T-cell (primary cell): ENCODE measurements around the gene TBC1D16. TPM values are rescaled to one million over a fixed set of nuclear protein-coding genes. Genes with fewer than 3 reads are reported as not detected.

Source experiments
- ATAC-seq, 4 experiments: fragments of 200-7000 bp in 3 of 4; fragments of 150-1000 bp in 1 of 4; cut with Tn5 transposase; replicated peaks in 1 of 4; 1 replicate in 3 of 4; 2 replicates in 1 of 4; pipeline ENCODE4 v1.10.0; 2021; ENCODE audit warnings: moderate library complexity in 3 of 4, mild to moderate bottlenecking in 2 of 4, moderate number of reproducible peaks in 1 of 4
- CTCF ChIA-PET, 2 donors: fragments of 300-600 bp; sonication (Branson Sonifier 250); formaldehyde crosslinking; loops; one replicate each; lab custom pipeline; 2022; ENCODE audit warnings: antibody characterized with exemption in 2 of 2; lab: Charles Lee
- POLR2A ChIA-PET, 2 donors: fragments of 300-600 bp; sonication (Branson Sonifier 250); formaldehyde crosslinking; loops; one replicate each; lab custom pipeline; 2022; ENCODE audit warnings: antibody characterized with exemption in 2 of 2; lab: Charles Lee
- DNase-seq, 35 experiments: peaks; one replicate each; pipeline versions ENCODE4 v3.0.0 to v3.0.0-alpha.2; 2013 to 2023
- H3K27ac ChIP-seq: one replicate; pipeline ENCODE4 v1.5.1; 2013; ENCODE audit warnings: low read length
- H3K27me3 ChIP-seq, 2 experiments: replicated peaks in 1 of 2; 1 replicate in 1 of 2; 2 replicates in 1 of 2; pipeline versions ENCODE4 v1.6.1 to v1.7.0; 2013; ENCODE audit warnings: low read length in 1 of 2, mixed read lengths in 1 of 2; ENCODE audit not compliant: control insufficient read depth in 2 of 2, insufficient read depth in 2 of 2; ENCODE audit errors: extremely low read depth in 1 of 2
- H3K36me3 ChIP-seq, 2 donors: 1 replicate in 1 of 2; 2 replicates in 1 of 2; pipeline versions ENCODE4 v1.6.1 to v1.7.0; 2013; ENCODE audit warnings: low read length in 1 of 2; ENCODE audit not compliant: control insufficient read depth in 2 of 2, insufficient read depth in 1 of 2; ENCODE audit errors: extremely low read depth in 1 of 2
- H3K4me1 ChIP-seq, 2 experiments: 1 replicate in 1 of 2; 2 replicates in 1 of 2; pipeline versions ENCODE4 v1.6.1 to v1.7.0; 2013; ENCODE audit warnings: low read length in 2 of 2, mixed read lengths in 1 of 2; ENCODE audit not compliant: insufficient read depth in 2 of 2, control insufficient read depth in 1 of 2; ENCODE audit errors: extremely low read depth in 1 of 2
- H3K4me3 ChIP-seq, 2 donors: 1 replicate in 1 of 2; 2 replicates in 1 of 2; pipeline versions ENCODE4 v1.5.1 to v1.7.0; 2013; ENCODE audit warnings: mild to moderate bottlenecking in 2 of 2, low read length in 1 of 2, moderate library complexity in 1 of 2; ENCODE audit not compliant: control insufficient read depth in 1 of 2; ENCODE audit errors: extremely low read depth in 1 of 2
- H3K9me3 ChIP-seq: 2 replicates; pipeline ENCODE4 v1.7.0; 2013
- H3K27ac Mint-ChIP-seq, 2 donors: one replicate each; pipeline ENCODE4 v1.8.0; 2020 to 2021; ENCODE audit warnings: mild to moderate bottlenecking in 2 of 2, mixed read lengths in 2 of 2
- H3K27me3 Mint-ChIP-seq, 2 donors: one replicate each; pipeline ENCODE4 v1.8.0; 2021 to 2022; ENCODE audit warnings: mixed read lengths in 2 of 2
- H3K36me3 Mint-ChIP-seq: one replicate; pipeline ENCODE4 v1.8.0; 2021; ENCODE audit warnings: mixed read lengths
- H3K4me1 Mint-ChIP-seq, 3 donors: one replicate each; pipeline ENCODE4 v1.8.0; 2020 to 2022; ENCODE audit warnings: mixed read lengths in 3 of 3, mild to moderate bottlenecking in 1 of 3
- H3K4me3 Mint-ChIP-seq, 3 donors: one replicate each; pipeline ENCODE4 v1.8.0; 2020 to 2022; ENCODE audit warnings: mild to moderate bottlenecking in 3 of 3, mixed read lengths in 3 of 3, moderate library complexity in 3 of 3
- H3K9me3 Mint-ChIP-seq, 3 donors: one replicate each; pipeline ENCODE4 v1.8.0; 2020 to 2022; ENCODE audit warnings: mixed read lengths in 3 of 3
- WGBS: methylation state at CpG from one replicate; pipeline ENCODE4 v1.1.5; 2013; ENCODE audit warnings: missing lambda C conversion rate; ENCODE audit not compliant: insufficient coverage; 5-methylcytosine and 5-hydroxymethylcytosine counted together
- total RNA-seq, 35 experiments: library from RNA in 6 of 35; stranded (reverse) in 6 of 35; fragments of 120-200 nt in 1 of 35; gene quantifications; one replicate each; pipeline versions ENCODE4 v1.2.1 to v1.2.4 and lab custom pipeline; 2013 to 2026

TBC1D16 gene
- total RNA-seq, 5 donors from 2014 or later (not counting 1 experiment from before 2014, with no cell fraction given): 1.9 to 6.1 (median 3.4) TPM

- Mint-ChIP-seq H3K9me3 (no peaks in the 10 kb centered on the region), H3K27ac (no peak overlapping the region), H3K4me3 (no peak overlapping the region), H3K4me1 (peaks cover 10 to 14% (median 12%) of the 10 kb centered on the region in 3 donors), H3K27me3 (no peaks in the 10 kb centered on the region), H3K36me3 (no peaks in the 10 kb centered on the region)
- Histone ChIP-seq H3K9me3 (no peaks in the 10 kb centered on the region), H3K36me3 (no peaks in the 10 kb centered on the region), H3K27ac (no peak overlapping the region), H3K27me3 (peaks cover 0 to 9% of the 10 kb centered on the region in 2 experiments), H3K4me1 (peaks cover 0 to 22% of the 10 kb centered on the region in 2 experiments), H3K4me3 (no peak overlapping the region)
- 83% methylated on average over 10 of the region's 15 CpGs for WGBS
- no peak for DNase-seq
- CTCF ChIA-PET: no interaction called here
- no peak for ATAC-seq
- POLR2A ChIA-PET: no interaction called here
These were observed 31.7 kb downstream of the TBC1D16 start for GRCh38 chr17:80003969-80004368.

- Mint-ChIP-seq H3K27me3 (no peaks in the 10 kb centered on the region), H3K4me1 (peaks cover 12 to 18% (median 13%) of the 10 kb centered on the region in 3 donors), H3K9me3 (no peaks in the 10 kb centered on the region), H3K27ac (no peak overlapping the region), H3K36me3 (no peaks in the 10 kb centered on the region), H3K4me3 (no peak overlapping the region)
- DNase-seq: no peak
- ATAC-seq: no peak
- WGBS: 97% methylated on average over 29 of the region's 30 CpGs
- POLR2A ChIA-PET: no interaction called here
- H3K4me1 ChIP-seq: peaks cover 6 to 23% of the 10 kb centered on the region in 2 experiments
- H3K27me3 ChIP-seq: peaks cover 0 to 9% of the 10 kb centered on the region in 2 experiments
- H3K36me3 ChIP-seq: no peaks in the 10 kb centered on the region
- no peak overlapping the region for H3K27ac ChIP-seq
- H3K9me3 ChIP-seq: no peaks in the 10 kb centered on the region
- no peak overlapping the region for H3K4me3 ChIP-seq
- CTCF ChIA-PET: interaction anchor here in 1 of 2 donors (0.7 kb wide), 1 partner anchor 9 kb away, joined by 6 read pairs; no protein-coding TSS in a partner anchor
These were observed 32.8 kb downstream of the TBC1D16 start for GRCh38 chr17:80002690-80003490.

GRCh38 chr17:80002070-80002641, 33.5 kb downstream of the TBC1D16 start:
- ChIA-PET CTCF (no interaction called here), POLR2A (no interaction called here)
- DNase-seq (no peak), ATAC-seq (no peak)
- Mint-ChIP-seq H3K36me3 (no peaks in the 10 kb centered on the region), H3K4me1 (peaks cover 19 to 25% (median 20%) of the 10 kb centered on the region in 3 donors), H3K27me3 (no peaks in the 10 kb centered on the region), H3K9me3 (no peaks in the 10 kb centered on the region), H3K27ac (no peak overlapping the region), H3K4me3 (no peak overlapping the region)
- no peaks in the 10 kb centered on the region for H3K9me3 ChIP-seq
- peaks cover 0 to 9% of the 10 kb centered on the region in 2 experiments for H3K27me3 ChIP-seq
- no peaks in the 10 kb centered on the region for H3K36me3 ChIP-seq
- H3K4me3 ChIP-seq: no peak overlapping the region
- no peak overlapping the region for H3K27ac ChIP-seq
- H3K4me1 ChIP-seq: peaks cover 9 to 31% of the 10 kb centered on the region in 2 experiments
- 93% methylated on average over 22 of the region's 26 CpGs for WGBS

DNA sequence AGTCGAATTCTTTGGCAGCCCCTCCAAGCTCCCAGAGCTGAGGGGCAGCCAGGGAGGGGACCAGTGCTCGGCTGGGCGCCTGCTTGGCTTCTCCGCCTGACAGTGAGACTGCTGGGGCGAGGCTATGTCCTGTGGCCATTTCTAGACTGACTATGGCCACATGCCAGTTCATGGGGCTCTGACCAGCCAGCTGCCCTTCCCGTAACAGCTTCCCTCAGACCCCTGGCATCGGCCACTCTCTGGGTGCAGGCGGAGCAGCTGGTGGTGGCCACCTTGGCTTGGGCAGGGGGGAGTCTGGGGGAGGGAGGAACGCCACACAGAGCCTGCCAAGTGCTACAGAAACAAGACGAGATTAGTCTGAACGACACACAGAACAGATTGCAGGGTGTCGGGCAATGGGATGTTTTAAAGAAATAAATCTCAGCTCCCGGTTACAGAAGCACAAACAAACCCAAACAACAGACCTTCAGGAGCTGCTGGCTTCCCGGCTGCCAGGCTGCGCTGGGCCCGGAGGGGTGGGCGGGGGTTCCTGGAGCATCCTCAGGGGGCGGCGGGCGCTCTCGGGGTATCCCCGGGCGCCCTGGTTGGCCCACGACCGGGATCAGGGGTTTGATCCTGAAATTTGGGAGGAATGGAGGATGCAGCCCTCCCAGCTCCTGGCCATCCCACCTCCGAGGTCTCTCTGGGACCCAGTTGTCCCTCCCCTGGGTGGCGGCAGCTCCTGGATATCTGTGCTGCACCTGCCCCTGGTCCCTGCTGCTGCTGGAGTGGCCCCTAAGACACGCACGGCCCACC, 34.5 kb downstream of the TBC1D16 start:
- Histone ChIP-seq H3K4me1 (peaks cover 16 to 40% of the 10 kb centered on the region in 2 experiments), H3K9me3 (no peaks in the 10 kb centered on the region), H3K27me3 (peaks cover 0 to 7% of the 10 kb centered on the region in 2 experiments), H3K4me3 (no peak overlapping the region), H3K27ac (no peak overlapping the region), H3K36me3 (no peaks in the 10 kb centered on the region)
- ChIA-PET CTCF (interaction anchor here in 1 of 2 donors (0.8 kb wide), 1 partner anchor 30 kb away, joined by 11 read pairs; no protein-coding TSS in a partner anchor), POLR2A (interaction anchor here in 1 of 2 donors (0.6 kb wide), 1 partner anchor 33 kb away, joined by 8 read pairs; no protein-coding TSS in a partner anchor)
- no peak for DNase-seq
- ATAC-seq: no peak
- WGBS: 94% methylated on average over 11 of the region's 29 CpGs
- H3K36me3 Mint-ChIP-seq: no peaks in the 10 kb centered on the region
- H3K27me3 Mint-ChIP-seq: no peaks in the 10 kb centered on the region
- no peak overlapping the region for H3K4me3 Mint-ChIP-seq
- H3K4me1 Mint-ChIP-seq: peaks cover 25 to 34% (median 27%) of the 10 kb centered on the region in 3 donors
- H3K9me3 Mint-ChIP-seq: no peaks in the 10 kb centered on the region
- H3K27ac Mint-ChIP-seq: no peak overlapping the region

DNA sequence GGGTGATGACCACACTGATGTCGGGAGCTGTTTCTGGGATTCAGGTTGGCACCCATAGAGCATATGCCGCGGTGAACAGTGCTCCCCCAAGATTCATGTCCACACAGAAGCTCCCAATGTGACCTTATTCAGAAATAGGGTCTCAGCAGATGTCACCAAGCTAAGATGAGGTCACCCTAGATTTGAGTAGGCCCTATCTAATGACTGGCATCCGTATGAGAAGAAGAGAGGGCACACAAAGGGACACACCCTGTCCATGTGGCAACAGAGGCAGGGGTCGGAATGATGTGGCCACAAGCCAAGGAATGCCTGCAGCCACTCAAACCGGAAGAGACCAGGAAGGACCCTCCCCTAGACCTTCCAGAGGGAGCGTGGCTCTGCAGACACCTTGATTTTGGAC, 35.5 kb downstream of the TBC1D16 start:
- DNase-seq (no peak), ATAC-seq (no peak)
- Histone ChIP-seq H3K27me3 (no peaks in the 10 kb centered on the region), H3K27ac (no peak overlapping the region), H3K36me3 (no peaks in the 10 kb centered on the region), H3K4me3 (no peak overlapping the region), H3K9me3 (no peaks in the 10 kb centered on the region), H3K4me1 (peaks cover 23 to 38% of the 10 kb centered on the region in 2 experiments)
- Mint-ChIP-seq H3K36me3 (no peaks in the 10 kb centered on the region), H3K27ac (peak overlapping the region; percentile 52 to 59), H3K4me3 (peak overlapping the region in 1 of 3 donors; percentile 16), H3K4me1 (peaks cover 24 to 37% (median 29%) of the 10 kb centered on the region in 3 donors), H3K27me3 (no peaks in the 10 kb centered on the region), H3K9me3 (no peaks in the 10 kb centered on the region)
- WGBS: 97% methylated on average over 6 of the region's 7 CpGs
- ChIA-PET CTCF (no interaction called here), POLR2A (interaction anchor here in 1 of 2 donors (0.6 kb wide), 1 partner anchor 254 kb away, joined by 6 read pairs; no protein-coding TSS in a partner anchor)
